NCI-H146 treated with DMSO at 0.1 percent for 48 hours (cell line): ENCODE results near the gene RHBDL1.

Source experiments
- DNase-seq: peaks from one replicate; lab custom pipeline; 2025; ENCODE audit not compliant: unreplicated experiment; lab: John Stamatoyannopoulos, UW

RHBDL1 gene

GRCh38 chr16:716768-717325, 41.4 kb downstream of the RHBDL1 start:
- DNase-seq, result no peak

- no peak for DNase-seq
Measured at GRCh38 chr16:717450-718245, 42.2 kb downstream of the RHBDL1 start.

GRCh38 chr16:718389-718788, 42.9 kb downstream of the RHBDL1 start:
- DNase-seq, result no peak

GRCh38 chr16:718922-719321, 43.5 kb downstream of the RHBDL1 start:
- DNase-seq, result no peak

GRCh38 chr16:719815-720446, 44.5 kb downstream of the RHBDL1 start:
- peak; percentile 75 for DNase-seq

- DNase-seq, result peak; percentile 81
Measured at GRCh38 chr16:720447-720989, 45.0 kb downstream of the RHBDL1 start.

- peak; percentile 71 for DNase-seq
Measured at GRCh38 chr16:720990-721764, 45.7 kb downstream of the RHBDL1 start, which contains the start of gene ANTKMT. Gene ANTKMT, plus strand, starts transcription at chr16:721146. Its CDS starts 129 bp downstream, at chr16:721275.

GRCh38 chr16:721765-722540, 46.5 kb downstream of the RHBDL1 start:
- DNase-seq, result no peak

- DNase-seq, result no peak
Measured at GRCh38 chr16:722835-723633, 47.6 kb downstream of the RHBDL1 start.

GRCh38 chr16:723695-724094, 48.2 kb downstream of the RHBDL1 start:
- no peak for DNase-seq

GRCh38 chr16:724188-725040, 48.9 kb downstream of the RHBDL1 start:
- DNase-seq, result no peak

- DNase-seq, result no peak
Measured at GRCh38 chr16:725041-725376, 49.5 kb downstream of the RHBDL1 start.

GRCh38 chr16:725463-726187, 50.2 kb downstream of the RHBDL1 start:
- DNase-seq, result no peak

- DNase-seq, result no peak
Measured at GRCh38 chr16:726188-726437, 50.6 kb downstream of the RHBDL1 start.

GRCh38 chr16:726438-727290, 51.2 kb downstream of the RHBDL1 start, which contains the start of the genes CCDC78 and HAGHL:
Gene CCDC78, minus strand, starts transcription at chr16:726443. Its CDS starts 76 bp downstream, at chr16:726367.
Gene HAGHL, plus strand, starts transcription at chr16:727106. Its CDS starts 404 bp downstream, at chr16:727510.
- DNase-seq, result peak; percentile 16

GRCh38 chr16:727291-727977, 52.0 kb downstream of the RHBDL1 start:
- no peak for DNase-seq
